ENCODE results near the gene DLX4.

DNA sequence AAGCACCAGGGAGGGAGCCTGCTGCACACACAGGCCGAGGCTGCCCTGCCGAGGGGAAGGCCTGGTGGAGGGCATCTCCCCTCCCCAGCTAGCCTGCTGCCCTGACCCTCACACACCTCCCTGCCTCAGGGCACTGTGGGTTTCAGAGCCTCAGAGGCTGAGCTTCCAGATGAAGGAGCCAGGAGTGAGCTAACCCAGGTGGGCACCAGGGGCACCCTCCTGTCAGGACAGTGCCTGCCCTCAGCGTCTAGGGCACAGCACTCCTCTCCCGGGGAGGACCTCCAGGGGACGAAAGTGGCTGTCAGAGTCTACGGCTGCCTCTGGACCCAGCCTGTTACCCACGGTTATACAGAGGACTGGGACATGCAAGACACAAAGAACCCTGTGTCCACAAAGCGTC is 22.8 kb upstream of the DLX4 start:
- TF ChIP-seq, protein P1, sequence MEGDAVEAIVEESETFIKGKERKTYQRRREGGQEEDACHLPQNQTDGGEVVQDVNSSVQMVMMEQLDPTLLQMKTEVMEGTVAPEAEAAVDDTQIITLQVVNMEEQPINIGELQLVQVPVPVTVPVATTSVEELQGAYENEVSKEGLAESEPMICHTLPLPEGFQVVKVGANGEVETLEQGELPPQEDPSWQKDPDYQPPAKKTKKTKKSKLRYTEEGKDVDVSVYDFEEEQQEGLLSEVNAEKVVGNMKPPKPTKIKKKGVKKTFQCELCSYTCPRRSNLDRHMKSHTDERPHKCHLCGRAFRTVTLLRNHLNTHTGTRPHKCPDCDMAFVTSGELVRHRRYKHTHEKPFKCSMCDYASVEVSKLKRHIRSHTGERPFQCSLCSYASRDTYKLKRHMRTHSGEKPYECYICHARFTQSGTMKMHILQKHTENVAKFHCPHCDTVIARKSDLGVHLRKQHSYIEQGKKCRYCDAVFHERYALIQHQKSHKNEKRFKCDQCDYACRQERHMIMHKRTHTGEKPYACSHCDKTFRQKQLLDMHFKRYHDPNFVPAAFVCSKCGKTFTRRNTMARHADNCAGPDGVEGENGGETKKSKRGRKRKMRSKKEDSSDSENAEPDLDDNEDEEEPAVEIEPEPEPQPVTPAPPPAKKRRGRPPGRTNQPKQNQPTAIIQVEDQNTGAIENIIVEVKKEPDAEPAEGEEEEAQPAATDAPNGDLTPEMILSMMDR (IDR thresholded peaks at IDR 0.05): no peak
- TF ChIP-seq SP1 (CRISPR knock-in tag; conservative IDR thresholded peaks at IDR 0.05): no peak
- TF ChIP-seq, protein P2, sequence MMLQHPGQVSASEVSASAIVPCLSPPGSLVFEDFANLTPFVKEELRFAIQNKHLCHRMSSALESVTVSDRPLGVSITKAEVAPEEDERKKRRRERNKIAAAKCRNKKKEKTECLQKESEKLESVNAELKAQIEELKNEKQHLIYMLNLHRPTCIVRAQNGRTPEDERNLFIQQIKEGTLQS (CRISPR knock-in tag; conservative IDR thresholded peaks at IDR 0.05): no peak
- TF ChIP-seq AFF4 (CRISPR knock-in tag; IDR thresholded peaks at IDR 0.05; ENCODE audit: borderline replicate concordance): no peak
